SK-N-SH treated with all-trans-retinoic acid at 6 μM for 48 hours (cell line): ENCODE measurements around the gene SFMBT1.

ENCODE experiments used
- ATAC-seq: fragments of 200-7000 bp; cut with Tn5 transposase; 3 replicates; pipeline ENCODE4 v1.9.1; 2020; ENCODE audit warnings: mild to moderate bottlenecking, moderate library complexity
- ARNTL ChIP-seq: fragments of 450-650 bp; formaldehyde crosslinking; IDR thresholded peaks from 2 replicates; pipeline ENCODE4 v1.5.0; 2020; ENCODE audit warnings: low read depth, mild to moderate bottlenecking, moderate library complexity, borderline replicate concordance
- BACH2 ChIP-seq: fragments of 250-450 bp; sonication (Bioruptor Pico); IDR thresholded peaks from 2 replicates; pipeline ENCODE4 v1.9.0; 2021; ENCODE audit warnings: mild to moderate bottlenecking, borderline replicate concordance
- CSDC2 ChIP-seq: fragments of 250-450 bp; sonication (Bioruptor Pico); IDR thresholded peaks from 2 replicates; pipeline ENCODE4 v1.5.0; 2020; ENCODE audit warnings: mild to moderate bottlenecking, moderate library complexity
- ESRRG ChIP-seq: fragments of 250-450 bp; sonication (Bioruptor Pico); IDR thresholded peaks from 2 replicates; pipeline ENCODE4 v1.6.1; 2021; ENCODE audit warnings: mild to moderate bottlenecking
- GLIS3 ChIP-seq: fragments of 250-450 bp; sonication (Bioruptor Pico); IDR thresholded peaks from 2 replicates; pipeline ENCODE4 v1.5.0; 2020; ENCODE audit warnings: mild to moderate bottlenecking, moderate library complexity
- ISL1 ChIP-seq: fragments of 250-450 bp; sonication (Bioruptor Pico); IDR thresholded peaks from 2 replicates; pipeline ENCODE4 v2.1.2; 2022; ENCODE audit warnings: mild to moderate bottlenecking, moderate library complexity
- OSR1 ChIP-seq: fragments of 250-450 bp; sonication (Bioruptor Pico); IDR thresholded peaks from 2 replicates; pipeline ENCODE4 v1.8.0; 2022; ENCODE audit warnings: moderate library complexity, mild to moderate bottlenecking, inconsistent platforms
- PPARA ChIP-seq: fragments of 250-450 bp; sonication (Bioruptor Pico); IDR thresholded peaks from 2 replicates; pipeline ENCODE4 v1.5.0; 2020; ENCODE audit warnings: mild to moderate bottlenecking, borderline replicate concordance
- RARB ChIP-seq: fragments of 250-450 bp; sonication (Bioruptor Pico); IDR thresholded peaks from 2 replicates; pipeline ENCODE4 v1.8.0; 2021; ENCODE audit warnings: mild to moderate bottlenecking, moderate library complexity
- SNAI2 ChIP-seq: fragments of 250-450 bp; sonication (Bioruptor Pico); IDR thresholded peaks from 2 replicates; pipeline ENCODE4 v1.5.0; 2020; ENCODE audit warnings: mild to moderate bottlenecking, moderate library complexity
- TCF4 ChIP-seq: fragments of 250-450 bp; sonication (Bioruptor Pico); IDR thresholded peaks from 2 replicates; pipeline ENCODE4 v1.8.0; 2021; ENCODE audit warnings: mild to moderate bottlenecking, moderate library complexity, borderline replicate concordance
- TOX ChIP-seq: fragments of 250-450 bp; sonication (Bioruptor Pico); IDR thresholded peaks from 2 replicates; pipeline ENCODE4 v1.8.0; 2021; ENCODE audit warnings: mild to moderate bottlenecking, moderate library complexity, borderline replicate concordance
- ZC3H10 ChIP-seq: fragments of 250-450 bp; sonication (Bioruptor Pico); IDR thresholded peaks from 2 replicates; pipeline ENCODE4 v1.5.1; 2021; ENCODE audit warnings: mild to moderate bottlenecking, moderate library complexity
- ZFP3 ChIP-seq: fragments of 250-450 bp; sonication (Bioruptor Pico); IDR thresholded peaks from 2 replicates; pipeline ENCODE4 v1.5.0; 2020; ENCODE audit warnings: mild to moderate bottlenecking, moderate library complexity
- ZFP30 ChIP-seq: fragments of 450-650 bp; formaldehyde crosslinking; IDR thresholded peaks from 2 replicates; pipeline ENCODE4 v1.5.0; 2022; ENCODE audit warnings: mild to moderate bottlenecking, moderate library complexity
- ZNF565 ChIP-seq: fragments of 450-650 bp; formaldehyde crosslinking; conservative IDR thresholded peaks from 2 replicates; pipeline ENCODE4 v1.5.0; 2020; ENCODE audit warnings: low read depth, mild to moderate bottlenecking, moderate library complexity
- ZNF70 ChIP-seq: fragments of 450-650 bp; formaldehyde crosslinking; IDR thresholded peaks from 2 replicates; pipeline ENCODE4 v1.5.0; 2020; ENCODE audit warnings: mild to moderate bottlenecking, moderate library complexity
- ZNF8 ChIP-seq: fragments of 450-650 bp; formaldehyde crosslinking; IDR thresholded peaks from 2 replicates; pipeline ENCODE4 v1.5.0; 2020; ENCODE audit warnings: mild to moderate bottlenecking, moderate library complexity
- TF ChIP-seq, protein P1 (sequence below): fragments of 250-450 bp; sonication (Bioruptor Pico); IDR thresholded peaks from 2 replicates; pipeline ENCODE4 v1.8.0; 2020; ENCODE audit warnings: mild to moderate bottlenecking, moderate library complexity, borderline replicate concordance
- TF ChIP-seq, protein P2 (sequence below): fragments of 250-450 bp; sonication (Bioruptor Pico); IDR thresholded peaks from 2 replicates; pipeline ENCODE4 v1.5.0; 2020; ENCODE audit warnings: mild to moderate bottlenecking, moderate library complexity
- TF ChIP-seq, protein P3 (sequence below): fragments of 250-450 bp; sonication (Bioruptor Pico); IDR thresholded peaks from 2 replicates; pipeline ENCODE4 v1.8.0; 2021; ENCODE audit warnings: low read depth, mild to moderate bottlenecking, moderate library complexity, borderline replicate concordance

SFMBT1 gene

DNA sequence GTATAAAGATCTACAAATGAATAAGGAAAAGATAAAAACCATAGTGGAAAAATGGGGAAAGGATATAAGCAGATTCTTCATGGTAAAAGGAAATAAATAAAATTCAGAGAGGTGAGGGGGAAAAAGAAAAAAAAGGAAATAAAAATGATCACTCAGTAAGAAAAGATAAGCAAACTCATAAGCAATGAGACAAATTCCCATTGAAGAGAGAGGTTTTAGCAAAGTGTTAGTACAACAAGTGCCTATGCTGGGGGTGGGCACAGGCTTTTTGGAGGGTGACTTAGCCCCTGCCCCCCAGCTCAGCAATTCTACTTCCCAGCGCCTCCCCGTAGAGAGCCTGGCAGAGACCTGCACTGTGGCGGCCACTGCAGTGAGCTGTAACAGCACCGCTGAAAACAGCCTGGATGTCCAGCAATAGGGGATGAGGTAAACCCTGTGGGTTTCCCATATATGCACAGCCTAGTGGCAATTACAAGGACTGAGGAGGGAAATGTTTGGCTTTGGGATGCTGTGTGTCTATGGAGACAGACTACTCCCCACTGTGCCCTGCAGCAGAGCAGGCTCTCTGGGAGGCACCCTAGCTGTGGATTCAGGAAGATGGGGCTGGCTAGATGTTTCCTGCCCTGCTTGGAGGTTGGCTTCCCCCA, 23.7 kb upstream of the SFMBT1 start (continued):
- no peak for TF ChIP-seq ARNTL (CRISPR knock-in tag)
- TF ChIP-seq OSR1 (CRISPR knock-in tag), result no peak
- no peak for TF ChIP-seq ZFP30 (CRISPR knock-in tag)
- no peak for TF ChIP-seq ZFP3

- TF ChIP-seq ZC3H10 (CRISPR knock-in tag), result no peak
- TF ChIP-seq, protein P1, sequence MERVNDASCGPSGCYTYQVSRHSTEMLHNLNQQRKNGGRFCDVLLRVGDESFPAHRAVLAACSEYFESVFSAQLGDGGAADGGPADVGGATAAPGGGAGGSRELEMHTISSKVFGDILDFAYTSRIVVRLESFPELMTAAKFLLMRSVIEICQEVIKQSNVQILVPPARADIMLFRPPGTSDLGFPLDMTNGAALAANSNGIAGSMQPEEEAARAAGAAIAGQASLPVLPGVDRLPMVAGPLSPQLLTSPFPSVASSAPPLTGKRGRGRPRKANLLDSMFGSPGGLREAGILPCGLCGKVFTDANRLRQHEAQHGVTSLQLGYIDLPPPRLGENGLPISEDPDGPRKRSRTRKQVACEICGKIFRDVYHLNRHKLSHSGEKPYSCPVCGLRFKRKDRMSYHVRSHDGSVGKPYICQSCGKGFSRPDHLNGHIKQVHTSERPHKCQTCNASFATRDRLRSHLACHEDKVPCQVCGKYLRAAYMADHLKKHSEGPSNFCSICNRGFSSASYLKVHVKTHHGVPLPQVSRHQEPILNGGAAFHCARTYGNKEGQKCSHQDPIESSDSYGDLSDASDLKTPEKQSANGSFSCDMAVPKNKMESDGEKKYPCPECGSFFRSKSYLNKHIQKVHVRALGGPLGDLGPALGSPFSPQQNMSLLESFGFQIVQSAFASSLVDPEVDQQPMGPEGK (CRISPR knock-in tag), result no peak
- TF ChIP-seq, protein P2, sequence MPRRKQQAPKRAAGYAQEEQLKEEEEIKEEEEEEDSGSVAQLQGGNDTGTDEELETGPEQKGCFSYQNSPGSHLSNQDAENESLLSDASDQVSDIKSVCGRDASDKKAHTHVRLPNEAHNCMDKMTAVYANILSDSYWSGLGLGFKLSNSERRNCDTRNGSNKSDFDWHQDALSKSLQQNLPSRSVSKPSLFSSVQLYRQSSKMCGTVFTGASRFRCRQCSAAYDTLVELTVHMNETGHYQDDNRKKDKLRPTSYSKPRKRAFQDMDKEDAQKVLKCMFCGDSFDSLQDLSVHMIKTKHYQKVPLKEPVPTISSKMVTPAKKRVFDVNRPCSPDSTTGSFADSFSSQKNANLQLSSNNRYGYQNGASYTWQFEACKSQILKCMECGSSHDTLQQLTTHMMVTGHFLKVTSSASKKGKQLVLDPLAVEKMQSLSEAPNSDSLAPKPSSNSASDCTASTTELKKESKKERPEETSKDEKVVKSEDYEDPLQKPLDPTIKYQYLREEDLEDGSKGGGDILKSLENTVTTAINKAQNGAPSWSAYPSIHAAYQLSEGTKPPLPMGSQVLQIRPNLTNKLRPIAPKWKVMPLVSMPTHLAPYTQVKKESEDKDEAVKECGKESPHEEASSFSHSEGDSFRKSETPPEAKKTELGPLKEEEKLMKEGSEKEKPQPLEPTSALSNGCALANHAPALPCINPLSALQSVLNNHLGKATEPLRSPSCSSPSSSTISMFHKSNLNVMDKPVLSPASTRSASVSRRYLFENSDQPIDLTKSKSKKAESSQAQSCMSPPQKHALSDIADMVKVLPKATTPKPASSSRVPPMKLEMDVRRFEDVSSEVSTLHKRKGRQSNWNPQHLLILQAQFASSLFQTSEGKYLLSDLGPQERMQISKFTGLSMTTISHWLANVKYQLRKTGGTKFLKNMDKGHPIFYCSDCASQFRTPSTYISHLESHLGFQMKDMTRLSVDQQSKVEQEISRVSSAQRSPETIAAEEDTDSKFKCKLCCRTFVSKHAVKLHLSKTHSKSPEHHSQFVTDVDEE (CRISPR knock-in tag), result no peak
- TF ChIP-seq, protein P3, sequence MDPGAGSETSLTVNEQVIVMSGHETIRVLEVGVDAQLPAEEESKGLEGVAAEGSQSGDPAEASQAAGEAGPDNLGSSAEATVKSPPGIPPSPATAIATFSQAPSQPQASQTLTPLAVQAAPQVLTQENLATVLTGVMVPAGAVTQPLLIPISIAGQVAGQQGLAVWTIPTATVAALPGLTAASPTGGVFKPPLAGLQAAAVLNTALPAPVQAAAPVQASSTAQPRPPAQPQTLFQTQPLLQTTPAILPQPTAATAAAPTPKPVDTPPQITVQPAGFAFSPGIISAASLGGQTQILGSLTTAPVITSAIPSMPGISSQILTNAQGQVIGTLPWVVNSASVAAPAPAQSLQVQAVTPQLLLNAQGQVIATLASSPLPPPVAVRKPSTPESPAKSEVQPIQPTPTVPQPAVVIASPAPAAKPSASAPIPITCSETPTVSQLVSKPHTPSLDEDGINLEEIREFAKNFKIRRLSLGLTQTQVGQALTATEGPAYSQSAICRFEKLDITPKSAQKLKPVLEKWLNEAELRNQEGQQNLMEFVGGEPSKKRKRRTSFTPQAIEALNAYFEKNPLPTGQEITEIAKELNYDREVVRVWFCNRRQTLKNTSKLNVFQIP (CRISPR knock-in tag), result no peak
- TF ChIP-seq CSDC2 (CRISPR knock-in tag), result no peak
- no peak for TF ChIP-seq ZFP30 (CRISPR knock-in tag)
- no peak for TF ChIP-seq ZNF565 (CRISPR knock-in tag)
- TF ChIP-seq ESRRG (CRISPR knock-in tag), result no peak
- TF ChIP-seq RARB (CRISPR knock-in tag), result no peak
- no peak for TF ChIP-seq ZNF70 (CRISPR knock-in tag)
- TF ChIP-seq SNAI2 (CRISPR knock-in tag), result no peak
- TF ChIP-seq ZNF8, result no peak
- no peak for TF ChIP-seq ZFP3
- ATAC-seq, result no peak
Measured at GRCh38 chr3:53068176-53068575, 22.3 kb upstream of the SFMBT1 start.

GRCh38 chr3:53067567-53067966, 21.7 kb upstream of the SFMBT1 start:
- ATAC-seq, result no peak
- TF ChIP-seq ESRRG (CRISPR knock-in tag) (no peak), PPARA (CRISPR knock-in tag) (no peak), GLIS3 (CRISPR knock-in tag) (no peak), RARB (CRISPR knock-in tag) (no peak), TOX (no peak), ARNTL (CRISPR knock-in tag) (no peak), ZFP30 (CRISPR knock-in tag) (no peak), BACH2 (CRISPR knock-in tag) (no peak), SNAI2 (CRISPR knock-in tag) (no peak), CSDC2 (CRISPR knock-in tag) (no peak)
- TF ChIP-seq, protein P3 (CRISPR knock-in tag), result no peak

DNA sequence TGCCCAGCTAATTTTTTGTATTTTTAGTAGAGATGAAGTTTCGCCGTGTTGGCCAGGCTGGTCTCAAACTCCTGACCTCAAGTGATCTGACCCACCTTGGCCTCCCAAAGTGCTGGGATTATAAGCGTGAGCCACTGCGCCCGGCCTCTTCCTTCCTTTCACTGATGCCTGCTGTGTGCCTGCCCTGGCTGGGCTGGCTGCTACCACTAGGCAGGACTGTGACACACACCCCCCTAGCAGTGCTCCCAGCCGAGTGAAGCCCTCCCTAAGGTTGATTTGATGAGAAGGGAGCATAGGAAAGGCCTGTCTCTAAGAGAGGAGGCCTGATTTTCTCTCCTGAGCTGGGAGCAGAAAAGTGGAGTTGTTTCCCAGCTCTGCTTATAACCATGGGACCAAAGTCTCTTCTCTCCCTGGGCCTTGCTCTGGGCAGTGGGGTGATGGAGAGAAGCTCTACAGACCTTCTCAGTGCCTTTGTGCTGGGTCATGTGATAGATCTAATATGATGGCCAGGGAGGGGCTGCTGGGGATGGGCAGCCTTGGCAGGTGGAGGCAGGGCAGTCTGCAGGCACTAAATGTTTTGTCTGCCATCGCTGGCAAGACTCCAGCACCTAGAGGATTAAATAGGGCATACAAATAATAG, 20.1 kb upstream of the SFMBT1 start:
- ATAC-seq, result no peak
- no peak for TF ChIP-seq GLIS3 (CRISPR knock-in tag)
- TF ChIP-seq, protein P1 (CRISPR knock-in tag), result no peak
- TF ChIP-seq OSR1 (CRISPR knock-in tag), result no peak
- TF ChIP-seq ISL1 (CRISPR knock-in tag), result no peak
- no peak for TF ChIP-seq TCF4 (CRISPR knock-in tag)
- TF ChIP-seq ZNF70 (CRISPR knock-in tag), result no peak
- no peak for TF ChIP-seq SNAI2 (CRISPR knock-in tag)
- no peak for TF ChIP-seq ZFP3
